ENCODE measurements around the gene WFDC12.

The WFDC12 gene

GRCh38 chr20:45114465-45115385, 9.5 kb downstream of the WFDC12 start, which contains the start of gene WFDC5:
Gene WFDC5 (minus strand): TSS chr20:45115174. CDS start chr20:45115083, 91 bp downstream.
- no peak for DNase-seq

- no peak for DNase-seq
These were observed 10.4 kb downstream of the WFDC12 start for GRCh38 chr20:45113865-45114264.

GRCh38 chr20:45112754-45113153, 11.5 kb downstream of the WFDC12 start:
- no peak for DNase-seq

- DNase-seq, result no peak
These were observed 12.3 kb downstream of the WFDC12 start for GRCh38 chr20:45111799-45112471.

GRCh38 chr20:45111285-45111684, 13.0 kb downstream of the WFDC12 start:
- DNase-seq, result no peak

GRCh38 chr20:45110301-45110700, 14.0 kb downstream of the WFDC12 start:
- DNase-seq, result no peak

- DNase-seq, result no peak
These were observed 14.6 kb downstream of the WFDC12 start for GRCh38 chr20:45109634-45110033.

- no peak for DNase-seq
These were observed 18.9 kb downstream of the WFDC12 start for GRCh38 chr20:45105317-45105716.

- no peak for DNase-seq
These were observed 19.5 kb downstream of the WFDC12 start for GRCh38 chr20:45104786-45105185.

- DNase-seq, result no peak
These were observed 21.2 kb downstream of the WFDC12 start for GRCh38 chr20:45103072-45103471.

- no peak for DNase-seq
These were observed 22.9 kb downstream of the WFDC12 start for GRCh38 chr20:45101333-45101850.

- no peak for DNase-seq
These were observed 23.6 kb downstream of the WFDC12 start, which contains the start of gene KCNS1 for GRCh38 chr20:45100563-45101245. Gene KCNS1 (minus strand): TSS chr20:45101127. CDS start chr20:45099236, 1,891 bp downstream.

- no peak for DNase-seq
These were observed 26.0 kb downstream of the WFDC12 start for GRCh38 chr20:45098103-45098773.

- no peak for DNase-seq
These were observed 26.7 kb downstream of the WFDC12 start for GRCh38 chr20:45097485-45098102.

- DNase-seq, result no peak
These were observed 27.5 kb downstream of the WFDC12 start for GRCh38 chr20:45096781-45097180.

GRCh38 chr20:45095805-45096238, 28.4 kb downstream of the WFDC12 start:
- DNase-seq, result no peak

GRCh38 chr20:45094864-45095574, 29.2 kb downstream of the WFDC12 start:
- DNase-seq, result no peak

GRCh38 chr20:45094201-45094600, 30.1 kb downstream of the WFDC12 start:
- no peak for DNase-seq

- DNase-seq, result no peak
These were observed 31.4 kb downstream of the WFDC12 start for GRCh38 chr20:45092898-45093297.

- DNase-seq, result no peak
These were observed 32.9 kb downstream of the WFDC12 start for GRCh38 chr20:45091366-45091765.

- DNase-seq, result no peak
These were observed 33.8 kb downstream of the WFDC12 start for GRCh38 chr20:45090481-45090880.
